SH-SY5Y (cell line): ENCODE measurements around the gene KRTAP4-16.
"Not testable (repeated sequence)": the region's sequence is repeated elsewhere in the genome, so short reads cannot be mapped to it uniquely, and the experiment has no call there.

ENCODE experiments used
- GATA2 ChIP-seq: IDR thresholded peaks from 2 replicates; pipeline ENCODE4 v1.6.1; 2011; ENCODE audit warnings: mild to moderate bottlenecking, low read depth, low read length
- GATA3 ChIP-seq: IDR thresholded peaks from 2 replicates; pipeline ENCODE4 v1.6.1; 2011; ENCODE audit warnings: low read depth, mild to moderate bottlenecking, low read length, moderate library complexity

Gene KRTAP4-16

GRCh38 chr17:41076788-41077187, 25.2 kb downstream of the KRTAP4-16 start:
- no peak for TF ChIP-seq GATA2
- TF ChIP-seq GATA3, result no peak

- TF ChIP-seq GATA3, result no peak
These were observed 28.3 kb downstream of the KRTAP4-16 start for GRCh38 chr17:41073676-41074075.

GRCh38 chr17:41071606-41072360, 30.2 kb downstream of the KRTAP4-16 start:
- no peak for TF ChIP-seq GATA2
- no peak for TF ChIP-seq GATA3

- TF ChIP-seq GATA2 (no peak), GATA3 (no peak)
These were observed 33.0 kb downstream of the KRTAP4-16 start for GRCh38 chr17:41069031-41069430.

- TF ChIP-seq GATA2, result no peak
- no peak for TF ChIP-seq GATA3
These were observed 34.7 kb downstream of the KRTAP4-16 start for GRCh38 chr17:41067281-41067680.

- TF ChIP-seq GATA3 (no peak), GATA2 (no peak)
These were observed 36.0 kb downstream of the KRTAP4-16 start, which contains the start of gene KRTAP2-4 for GRCh38 chr17:41065829-41066624. TSS of gene KRTAP2-4 (minus strand) at chr17:41065879. CDS start at chr17:41065845, 34 bp downstream.

- no peak for TF ChIP-seq GATA2
- no peak for TF ChIP-seq GATA3
These were observed 37.7 kb downstream of the KRTAP4-16 start for GRCh38 chr17:41064301-41064700.

- no peak for TF ChIP-seq GATA2
These were observed 38.6 kb downstream of the KRTAP4-16 start for GRCh38 chr17:41063449-41063848.

GRCh38 chr17:41061964-41062363, 40.0 kb downstream of the KRTAP4-16 start:
- TF ChIP-seq GATA2 (no peak), GATA3 (no peak)

GRCh38 chr17:41060052-41060604, 41.9 kb downstream of the KRTAP4-16 start, which contains the start of gene KRTAP2-3:
TSS of gene KRTAP2-3 (minus strand) at chr17:41060114. CDS start at chr17:41060050, 64 bp downstream.
- TF ChIP-seq GATA3 (no peak), GATA2 (no peak)

GRCh38 chr17:41058741-41059140, 43.3 kb downstream of the KRTAP4-16 start:
- no peak for TF ChIP-seq GATA2
- no peak for TF ChIP-seq GATA3

GRCh38 chr17:41057547-41057946, 44.5 kb downstream of the KRTAP4-16 start:
- TF ChIP-seq GATA2, result no peak
- no peak for TF ChIP-seq GATA3

- TF ChIP-seq GATA2, GATA3: not testable (repeated sequence)
These were observed 46.9 kb downstream of the KRTAP4-16 start, which contains the start of gene KRTAP2-2 for GRCh38 chr17:41055130-41055529. TSS of gene KRTAP2-2 (minus strand) at chr17:41055230. CDS start at chr17:41055211, 19 bp downstream.

- no peak for TF ChIP-seq GATA2
- no peak for TF ChIP-seq GATA3
These were observed 48.0 kb downstream of the KRTAP4-16 start for GRCh38 chr17:41054025-41054424.
